HG03520 (cell line): Measurements from ENCODE around the gene SYT5.
"Not testable (repeated sequence)": the region's sequence is repeated elsewhere in the genome, so short reads cannot be mapped to it uniquely, and the experiment has no call there.

Experiments used
- ATAC-seq: cut with Tn5 transposase; IDR thresholded peaks from one replicate; pipeline ENCODE4 v1.9.1; 2021; ENCODE audit warnings: mild to moderate bottlenecking, moderate library complexity; ENCODE audit not compliant: unreplicated experiment

Gene SYT5

GRCh38 chr19:55179606-55180484, at the start of gene SYT5:
Gene SYT5, minus strand, starts transcription at chr19:55180289. Its CDS starts 1,248 bp downstream, at chr19:55179041.
- no peak for ATAC-seq

- no peak for ATAC-seq
These were observed 49.7 kb upstream of the SYT5 start for GRCh38 chr19:55229789-55230182.

GRCh38 chr19:55229145-55229788, 49.2 kb upstream of the SYT5 start:
- ATAC-seq: no peak

GRCh38 chr19:55228403-55229031, 48.4 kb upstream of the SYT5 start, which contains the start of gene TMEM86B:
Gene TMEM86B, minus strand, starts transcription at chr19:55228763. Its CDS starts 22 bp downstream, at chr19:55228741.
- no peak for ATAC-seq

GRCh38 chr19:55228015-55228391, 47.9 kb upstream of the SYT5 start:
- no peak for ATAC-seq

- ATAC-seq: no peak
These were observed 47.3 kb upstream of the SYT5 start for GRCh38 chr19:55227241-55228014.

- ATAC-seq: no peak
These were observed 46.7 kb upstream of the SYT5 start for GRCh38 chr19:55226788-55227187.

GRCh38 chr19:55226273-55226672, 46.2 kb upstream of the SYT5 start:
- no peak for ATAC-seq

GRCh38 chr19:55225415-55225958, 45.4 kb upstream of the SYT5 start:
- no peak for ATAC-seq

GRCh38 chr19:55224679-55225414, 44.8 kb upstream of the SYT5 start:
- ATAC-seq: not testable (repeated sequence)

- no peak for ATAC-seq
These were observed 44.1 kb upstream of the SYT5 start for GRCh38 chr19:55224038-55224665.

- ATAC-seq: no peak
These were observed 43.4 kb upstream of the SYT5 start for GRCh38 chr19:55223291-55224037.

- ATAC-seq: no peak
These were observed 40.4 kb upstream of the SYT5 start for GRCh38 chr19:55220525-55220924.

GRCh38 chr19:55216461-55217198, 36.5 kb upstream of the SYT5 start:
- no peak for ATAC-seq

GRCh38 chr19:55213547-55213946, 33.5 kb upstream of the SYT5 start:
- ATAC-seq: no peak

- no peak for ATAC-seq
These were observed 32.4 kb upstream of the SYT5 start for GRCh38 chr19:55212447-55212846.

- ATAC-seq: no peak
These were observed 29.8 kb upstream of the SYT5 start for GRCh38 chr19:55209693-55210472.
